KMS-11 (cell line): ENCODE measurements around the gene RHOU.

Experiments
- H2AFZ ChIP-seq: fragments of 200-600 bp; sonication (generic); 2 replicates; pipeline ENCODE4 v1.6.1; 2016; ENCODE audit warnings: antibody characterized with exemption, mixed run types, low read depth
- H3K27ac ChIP-seq: fragments of 200-600 bp; sonication (generic); 2 replicates; pipeline ENCODE4 v1.6.1; 2016; ENCODE audit warnings: mild to moderate bottlenecking, mixed run types
- H3K27me3 ChIP-seq: fragments of 200-600 bp; sonication (generic); 2 replicates; pipeline ENCODE4 v1.6.1; 2017; ENCODE audit warnings: mild to moderate bottlenecking, low read depth, mixed run types, moderate library complexity; ENCODE audit not compliant: insufficient read depth
- H3K36me3 ChIP-seq: fragments of 200-600 bp; sonication (generic); 2 replicates; pipeline ENCODE4 v1.6.1; 2017; ENCODE audit warnings: mild to moderate bottlenecking, mixed run types; ENCODE audit not compliant: insufficient read depth
- H3K4me1 ChIP-seq: fragments of 200-600 bp; sonication (generic); 2 replicates; pipeline ENCODE4 v1.6.1; 2016; ENCODE audit warnings: mild to moderate bottlenecking, low read depth, mixed run types; ENCODE audit not compliant: poor library complexity, severe bottlenecking
- H3K4me2 ChIP-seq: fragments of 200-600 bp; sonication (generic); 2 replicates; pipeline ENCODE4 v1.7.0; 2016; ENCODE audit warnings: mild to moderate bottlenecking, mixed run types
- H3K4me3 ChIP-seq: fragments of 200-600 bp; sonication (generic); IDR thresholded peaks from 2 replicates; pipeline ENCODE4 v1.6.1; 2017; ENCODE audit warnings: low read depth, low read length, mixed read lengths; ENCODE audit not compliant: insufficient read depth
- H3K79me2 ChIP-seq: fragments of 200-600 bp; sonication (generic); 2 replicates; pipeline ENCODE4 v1.6.1; 2016; ENCODE audit warnings: low read depth, mixed run types; ENCODE audit not compliant: insufficient read depth
- H3K9ac ChIP-seq: fragments of 200-600 bp; sonication (generic); 2 replicates; pipeline ENCODE4 v1.6.1; 2016; ENCODE audit warnings: mild to moderate bottlenecking, mixed run types
- H4K20me1 ChIP-seq: fragments of 200-600 bp; sonication (generic); 2 replicates; pipeline ENCODE4 v1.6.1; 2016; ENCODE audit warnings: mild to moderate bottlenecking, mixed run types; ENCODE audit not compliant: insufficient read depth
- TF ChIP-seq, protein P1 (sequence below): fragments of 200-600 bp; sonication (generic); conservative IDR thresholded peaks from 2 replicates; pipeline ENCODE4 v1.6.1; 2017; ENCODE audit warnings: low read depth, mild to moderate bottlenecking, antibody characterized with exemption, low read length, moderate library complexity, mixed read lengths

RHOU gene

DNA sequence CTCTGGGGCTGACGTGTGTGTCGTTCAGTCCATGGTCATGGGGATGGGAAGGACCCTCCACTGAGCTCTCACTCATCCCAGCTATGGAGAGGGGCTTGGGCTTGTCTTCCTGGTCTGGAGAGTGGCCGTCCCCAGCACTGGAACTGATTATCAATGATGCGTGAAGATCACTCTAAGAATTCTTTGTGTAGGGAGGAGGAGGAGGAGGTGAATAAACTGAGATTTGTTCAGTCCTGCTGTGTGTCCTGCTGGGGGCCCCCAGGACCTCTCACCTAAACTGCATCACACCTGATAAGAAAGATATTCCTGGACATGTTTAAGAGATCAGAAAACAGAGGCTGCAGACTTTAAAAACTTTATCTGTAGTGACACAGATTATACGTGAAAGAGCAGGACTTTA is 21.2 kb downstream of the RHOU start:
- Histone ChIP-seq H3K27me3 (no peaks in the 10 kb centered on the region), H3K36me3 (no peaks in the 10 kb centered on the region), H4K20me1 (no peaks in the 10 kb centered on the region), H3K9ac (no peak overlapping the region), H3K4me2 (no peak overlapping the region), H3K4me1 (no peaks in the 10 kb centered on the region), H2AFZ (no peak overlapping the region), H3K27ac (no peak overlapping the region), H3K79me2 (no peaks in the 10 kb centered on the region), H3K4me3 (no peak overlapping the region)
- TF ChIP-seq, protein P1, sequence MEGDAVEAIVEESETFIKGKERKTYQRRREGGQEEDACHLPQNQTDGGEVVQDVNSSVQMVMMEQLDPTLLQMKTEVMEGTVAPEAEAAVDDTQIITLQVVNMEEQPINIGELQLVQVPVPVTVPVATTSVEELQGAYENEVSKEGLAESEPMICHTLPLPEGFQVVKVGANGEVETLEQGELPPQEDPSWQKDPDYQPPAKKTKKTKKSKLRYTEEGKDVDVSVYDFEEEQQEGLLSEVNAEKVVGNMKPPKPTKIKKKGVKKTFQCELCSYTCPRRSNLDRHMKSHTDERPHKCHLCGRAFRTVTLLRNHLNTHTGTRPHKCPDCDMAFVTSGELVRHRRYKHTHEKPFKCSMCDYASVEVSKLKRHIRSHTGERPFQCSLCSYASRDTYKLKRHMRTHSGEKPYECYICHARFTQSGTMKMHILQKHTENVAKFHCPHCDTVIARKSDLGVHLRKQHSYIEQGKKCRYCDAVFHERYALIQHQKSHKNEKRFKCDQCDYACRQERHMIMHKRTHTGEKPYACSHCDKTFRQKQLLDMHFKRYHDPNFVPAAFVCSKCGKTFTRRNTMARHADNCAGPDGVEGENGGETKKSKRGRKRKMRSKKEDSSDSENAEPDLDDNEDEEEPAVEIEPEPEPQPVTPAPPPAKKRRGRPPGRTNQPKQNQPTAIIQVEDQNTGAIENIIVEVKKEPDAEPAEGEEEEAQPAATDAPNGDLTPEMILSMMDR = no peak

DNA sequence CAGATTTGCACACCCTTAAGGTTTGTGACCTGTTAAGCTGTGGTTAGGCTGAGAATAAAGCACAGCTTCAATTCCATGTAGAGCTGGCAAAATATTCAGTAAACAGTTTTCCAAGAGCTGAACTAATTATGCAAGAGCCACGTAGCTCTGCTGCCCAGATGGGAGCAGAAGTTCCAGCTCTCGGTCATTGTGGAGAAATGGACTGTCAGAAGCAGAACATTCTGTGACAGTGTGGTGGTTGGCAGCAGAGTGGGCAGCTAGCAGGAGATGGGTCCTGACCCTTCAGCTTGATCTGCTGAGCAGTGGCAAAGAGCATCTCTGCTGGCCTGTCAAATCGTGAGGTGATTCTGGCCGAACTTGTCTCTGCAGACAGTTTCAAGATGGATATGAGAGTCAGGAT is 23.2 kb downstream of the RHOU start:
- TF ChIP-seq, protein P1 = no peak
- Histone ChIP-seq H3K4me1 (no peaks in the 10 kb centered on the region), H3K4me2 (no peak overlapping the region), H3K9ac (no peak overlapping the region), H4K20me1 (no peaks in the 10 kb centered on the region), H2AFZ (no peak overlapping the region), H3K36me3 (no peaks in the 10 kb centered on the region), H3K4me3 (no peak overlapping the region), H3K27me3 (no peaks in the 10 kb centered on the region), H3K79me2 (no peaks in the 10 kb centered on the region), H3K27ac (no peak overlapping the region)

DNA sequence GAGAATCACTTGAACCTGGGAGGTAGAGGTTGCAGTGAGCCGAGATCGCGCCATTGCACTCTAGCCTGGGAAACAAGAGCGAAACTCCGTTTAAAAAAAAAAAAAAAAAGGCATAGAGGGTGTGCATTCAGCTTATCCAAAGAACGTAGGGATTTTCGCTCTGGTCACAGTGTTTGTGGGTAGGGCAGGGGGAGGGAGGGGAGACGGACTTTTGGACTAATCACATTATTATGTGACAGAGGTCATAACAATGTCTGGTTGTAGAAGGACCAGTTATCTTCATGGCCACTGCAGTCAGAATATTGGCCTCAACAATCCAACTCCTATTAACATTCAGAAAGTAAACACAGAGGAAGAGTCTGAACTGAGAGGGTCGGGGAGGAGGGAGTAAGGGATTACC is 25.7 kb downstream of the RHOU start:
- no peak overlapping the region for H3K9ac ChIP-seq
- H3K4me2 ChIP-seq = no peak overlapping the region
- H4K20me1 ChIP-seq = no peaks in the 10 kb centered on the region
- no peaks in the 10 kb centered on the region for H3K4me1 ChIP-seq
- H2AFZ ChIP-seq = no peak overlapping the region
- no peaks in the 10 kb centered on the region for H3K79me2 ChIP-seq
- no peak overlapping the region for H3K27ac ChIP-seq
- TF ChIP-seq, protein P1 = no peak
- no peak overlapping the region for H3K4me3 ChIP-seq
- no peaks in the 10 kb centered on the region for H3K27me3 ChIP-seq
- no peaks in the 10 kb centered on the region for H3K36me3 ChIP-seq

DNA sequence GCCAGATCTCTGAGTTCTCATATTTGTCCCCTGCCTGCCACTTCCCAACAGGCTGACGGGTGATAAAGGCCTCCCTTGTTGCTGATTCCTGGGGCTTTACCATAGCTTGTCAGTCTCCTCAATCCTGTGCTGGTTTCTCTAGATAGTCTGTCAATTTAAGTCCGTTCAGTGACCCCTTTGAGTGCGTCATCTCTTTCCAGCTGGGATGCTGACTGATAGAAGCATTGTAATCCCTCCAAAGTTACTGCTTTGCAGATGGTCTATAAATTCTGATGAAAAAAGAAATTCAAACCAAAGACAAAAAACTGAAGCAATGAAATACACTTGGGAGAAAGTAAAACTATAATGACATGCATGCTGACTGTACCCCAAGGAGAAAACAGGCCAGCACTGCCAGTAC is 28.3 kb downstream of the RHOU start:
- TF ChIP-seq, protein P1 = no peak
- Histone ChIP-seq H3K9ac (no peak overlapping the region), H3K79me2 (no peaks in the 10 kb centered on the region), H3K4me3 (no peak overlapping the region), H4K20me1 (no peaks in the 10 kb centered on the region), H3K4me2 (no peak overlapping the region), H2AFZ (no peak overlapping the region), H3K4me1 (no peaks in the 10 kb centered on the region), H3K27ac (no peak overlapping the region), H3K36me3 (no peaks in the 10 kb centered on the region), H3K27me3 (no peaks in the 10 kb centered on the region)
